Sigmoid colon (tissue), 4 donors: ENCODE measurements around the gene DIAPH2.

Experiments
- CTCF ChIP-seq, 4 experiments: fragments of 450-650 bp in 3 of 4; fragments of 200-600 bp in 1 of 4; IDR thresholded peaks; one replicate each; pipeline ENCODE4 v1.5.1; 2016 to 2019; ENCODE audit warnings: antibody characterized with exemption in 4 of 4, mild to moderate bottlenecking in 3 of 4, moderate library complexity in 2 of 4
- EP300 ChIP-seq, 4 donors: sonication (generic); formaldehyde crosslinking; IDR thresholded peaks; one replicate each; pipeline ENCODE4 v1.6.1; 2017; ENCODE audit warnings: antibody characterized with exemption in 4 of 4

GRCh38 chrX:97619499-97619898 is 934.9 kb downstream of the DIAPH2 start:
- TF ChIP-seq EP300 (IDR thresholded peaks at IDR 0.05) (no peak), CTCF (IDR thresholded peaks at IDR 0.05) (no peak)
